ENCODE results near the gene ARL5A. TPM values are rescaled to one million over a fixed set of nuclear protein-coding genes. Genes with fewer than 3 reads are reported as not detected.

The ARL5A gene
- total RNA-seq, 1 experiment from 2014 or later: 58.8 TPM

DNA sequence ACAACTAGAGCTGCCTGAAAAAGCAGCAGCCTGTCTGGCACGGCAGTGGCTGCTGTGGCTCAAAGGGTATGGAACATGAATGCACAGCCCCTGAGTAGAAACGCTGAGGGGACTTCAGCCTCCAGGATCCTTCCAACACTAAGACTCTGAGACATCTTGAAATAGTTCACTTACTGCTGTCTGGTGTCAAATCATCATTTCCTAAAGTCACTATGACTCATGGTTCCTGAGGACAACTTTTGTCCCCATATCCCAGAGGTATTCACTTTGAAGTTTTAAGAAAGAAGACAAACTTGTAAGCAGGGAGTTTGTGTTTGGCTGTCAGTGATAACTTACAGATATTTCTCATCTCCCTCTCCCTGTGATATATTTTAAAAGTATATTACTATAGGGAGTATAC, 60.7 kb downstream of the ARL5A start:
- DNase-seq (ENCODE audit: low read depth): no peak

DNA sequence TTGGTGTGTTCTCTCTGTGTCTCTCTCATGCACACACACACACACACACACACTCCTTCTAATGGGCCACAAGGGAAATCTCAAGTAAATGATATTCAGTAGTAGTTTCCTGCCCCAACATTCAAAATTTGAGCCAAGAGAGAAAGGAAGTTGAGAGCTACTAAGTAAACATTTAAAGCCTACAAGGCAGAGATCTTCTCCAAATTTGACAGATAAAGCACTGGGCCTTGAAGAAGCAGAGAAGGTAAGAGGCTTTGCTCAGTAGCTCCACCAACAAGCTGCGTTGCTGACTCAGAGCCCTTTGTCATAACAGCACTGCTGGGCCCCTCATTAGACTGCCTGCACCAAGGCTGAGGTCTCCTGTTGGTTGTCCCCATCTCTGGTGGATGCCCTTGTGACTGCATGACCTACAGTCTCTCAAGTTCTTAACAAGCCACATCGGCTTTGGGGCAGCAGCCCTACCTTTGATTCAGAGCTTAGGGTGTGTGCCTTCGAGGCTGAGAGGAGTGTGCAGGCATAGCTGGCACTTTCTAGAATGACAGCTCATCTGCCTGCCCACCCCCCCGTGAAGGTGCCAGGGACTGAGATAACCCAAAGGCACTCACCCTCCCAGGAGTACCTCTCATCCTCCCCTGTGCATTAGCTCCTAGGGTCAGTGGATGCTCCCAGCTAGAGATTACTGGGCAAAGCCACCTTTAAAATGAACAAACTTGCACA, 61.6 kb downstream of the ARL5A start:
- DNase-seq (ENCODE audit: low read depth): no peak

DNA sequence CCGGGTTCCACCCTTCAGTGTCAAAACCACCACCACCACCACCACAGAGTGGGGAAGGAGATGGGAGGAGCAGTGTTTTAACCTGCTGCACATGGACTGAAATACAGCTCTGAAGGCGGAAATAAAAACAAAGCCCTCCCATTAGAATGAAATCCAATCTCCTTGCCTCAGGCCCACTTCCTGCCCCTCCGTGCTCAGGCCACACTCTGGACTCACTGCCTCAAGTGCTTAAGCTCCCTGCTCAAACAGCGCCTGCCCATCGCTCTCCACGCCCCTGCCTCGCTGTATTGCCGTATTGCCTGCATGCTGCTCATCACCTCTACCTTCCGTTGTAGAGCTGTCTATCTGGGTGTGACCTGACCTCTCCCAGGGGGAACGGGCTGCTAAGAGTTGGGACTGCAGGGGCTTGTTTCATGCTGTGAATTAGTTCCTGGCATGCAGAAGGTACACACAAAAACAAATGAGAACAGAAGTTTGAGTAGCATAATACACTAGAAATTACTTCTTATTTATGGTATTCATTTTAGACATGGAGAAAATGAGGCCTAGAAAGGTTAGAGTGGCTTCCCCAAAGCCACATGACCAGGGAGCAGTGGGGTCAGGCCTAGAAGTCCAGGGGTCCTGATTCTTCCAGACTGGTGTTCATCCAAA, 62.3 kb downstream of the ARL5A start:
- peak; percentile 26 for DNase-seq (ENCODE audit: low read depth)

DNA sequence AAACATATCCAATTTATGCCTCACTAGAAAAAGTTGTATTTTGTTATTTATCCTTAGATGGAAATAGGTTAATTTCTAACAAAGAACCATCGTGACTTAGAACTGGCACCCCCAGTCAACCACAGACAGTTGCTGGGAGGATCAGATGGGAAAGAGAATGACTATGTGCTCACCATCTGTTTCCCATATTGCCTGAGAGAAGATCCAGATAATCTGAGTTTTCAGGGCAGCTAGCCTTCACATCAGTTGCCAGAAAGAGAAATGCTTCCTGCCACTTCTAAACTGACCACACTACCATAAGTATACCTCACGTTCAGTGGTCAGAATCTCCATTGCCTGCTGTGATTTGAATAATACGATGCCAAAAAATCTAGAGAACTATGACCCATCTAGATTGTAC, 65.5 kb downstream of the ARL5A start:
- DNase-seq (ENCODE audit: low read depth): no peak

DNA sequence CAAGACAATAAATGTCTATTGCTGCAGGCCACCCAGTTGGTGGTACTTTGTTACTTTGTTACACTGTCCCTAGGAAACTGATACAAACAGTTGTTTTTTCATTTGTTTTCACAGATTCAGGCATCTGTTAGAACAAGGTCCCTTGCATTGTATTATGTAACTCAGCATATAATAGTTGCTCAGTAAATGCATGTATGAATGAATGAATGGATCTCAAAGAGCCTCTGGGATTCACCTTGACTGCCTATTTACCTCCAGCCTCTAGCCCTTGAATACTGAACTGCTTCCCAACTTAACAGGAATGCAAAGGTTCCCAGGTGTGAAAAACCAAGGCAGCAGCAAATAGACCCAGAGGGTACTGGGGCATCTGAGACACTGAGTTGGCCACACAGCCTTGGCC, 66.5 kb downstream of the ARL5A start:
- no peak for DNase-seq (ENCODE audit: low read depth)

DNA sequence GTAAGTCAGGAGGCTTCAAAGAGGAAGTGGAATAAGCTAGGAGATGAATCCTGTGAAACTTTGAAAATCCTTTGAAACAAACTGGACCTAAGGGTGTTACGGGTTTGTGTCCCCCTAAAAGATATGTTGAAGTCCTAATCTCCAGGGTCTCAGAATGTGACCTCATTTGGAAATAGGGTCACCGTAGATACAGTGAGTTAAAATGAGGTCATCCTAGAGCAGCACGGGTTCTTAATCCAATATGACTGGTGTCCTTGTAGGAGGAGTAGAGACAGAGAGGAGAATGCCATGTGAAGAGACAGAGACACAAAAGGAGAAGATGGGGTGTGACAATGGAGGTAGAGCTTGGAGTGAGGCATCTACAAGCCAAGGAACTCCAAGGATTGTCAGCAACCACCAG, 67.0 kb downstream of the ARL5A start:
- no peak for DNase-seq (ENCODE audit: low read depth)

DNA sequence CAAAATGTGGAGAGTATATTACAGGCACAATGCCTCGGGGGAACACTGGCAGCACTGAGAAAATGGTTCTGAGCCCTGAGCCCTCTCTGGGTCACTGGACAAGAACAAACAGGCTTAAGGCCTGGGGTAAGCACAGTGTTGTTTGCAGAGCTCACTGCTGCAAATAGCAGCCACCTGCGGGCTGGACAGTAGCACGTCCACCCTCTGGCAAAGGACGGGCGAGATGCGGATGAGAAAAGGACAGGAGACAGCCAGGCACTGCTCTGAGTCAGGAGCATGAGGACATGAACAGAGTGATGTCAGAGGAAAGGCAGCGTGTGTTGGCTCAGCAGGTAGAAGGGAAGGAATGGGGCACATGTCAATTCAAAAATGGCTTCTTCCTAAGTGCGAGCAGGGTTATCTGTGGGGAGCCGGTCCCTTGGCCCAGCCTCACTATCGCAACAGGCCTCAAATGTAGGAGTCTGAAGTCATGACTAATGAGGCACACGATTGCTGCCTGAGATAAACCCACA, 68.0 kb downstream of the ARL5A start:
- DNase-seq (ENCODE audit: low read depth): peak; percentile 13

DNA sequence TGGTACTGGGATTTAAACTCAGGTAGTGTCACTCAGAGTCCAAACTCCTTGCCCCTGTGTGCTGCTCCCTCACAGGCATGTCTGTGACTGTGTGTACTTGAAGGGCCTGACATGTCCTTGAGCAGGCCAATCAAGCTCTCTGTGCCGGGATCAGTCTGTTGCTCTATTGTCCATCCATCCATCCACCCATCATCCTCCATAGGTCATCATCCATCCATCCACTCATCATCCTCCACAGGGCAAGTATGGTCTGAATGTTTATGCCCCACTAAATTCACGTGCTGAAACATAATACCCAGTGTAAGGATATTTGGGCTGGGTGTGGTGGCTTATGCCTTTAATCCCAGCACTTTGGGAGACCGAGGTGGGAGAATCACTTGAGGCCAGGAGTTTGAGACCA, 69.5 kb downstream of the ARL5A start:
- DNase-seq (ENCODE audit: low read depth): no peak

DNA sequence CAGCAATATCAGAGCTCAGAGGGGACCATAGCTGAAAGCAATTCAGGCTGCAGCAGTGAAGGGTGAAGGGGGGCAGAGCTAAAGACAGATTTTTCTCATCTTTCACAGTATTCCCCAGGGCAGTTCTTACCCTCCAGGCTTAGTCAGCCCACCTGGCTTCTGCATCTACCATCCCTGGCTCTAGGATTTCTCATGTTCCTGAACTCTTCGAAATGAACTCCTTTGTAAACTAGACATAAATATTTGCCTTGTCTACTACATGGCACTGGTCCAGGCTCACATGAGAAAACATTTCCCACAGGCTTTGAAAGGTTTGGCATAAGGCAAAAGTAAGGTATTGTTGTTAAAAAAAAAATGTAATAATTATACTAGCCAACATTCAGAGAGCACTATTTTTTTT, 70.4 kb downstream of the ARL5A start:
- no peak for DNase-seq (ENCODE audit: low read depth)

DNA sequence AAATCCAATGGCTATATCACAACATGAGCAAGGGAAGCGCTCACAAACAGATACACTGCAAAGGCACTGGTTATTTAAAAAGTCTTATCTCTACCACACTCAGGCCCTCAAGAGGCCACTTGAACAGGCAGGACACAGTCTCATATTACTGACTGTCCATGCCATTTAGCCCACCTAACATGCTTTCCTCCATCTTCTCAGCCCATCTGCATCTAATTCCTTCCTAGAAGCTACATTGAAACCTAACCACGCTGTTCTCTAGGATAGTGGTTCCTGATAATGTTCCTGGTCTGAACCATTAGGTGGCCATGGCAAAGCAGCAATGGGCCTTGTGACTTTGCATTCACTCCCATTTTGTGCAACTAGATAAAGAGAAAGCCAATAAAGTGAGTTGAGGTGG, 71.4 kb downstream of the ARL5A start:
- no peak for DNase-seq (ENCODE audit: low read depth)

DNA sequence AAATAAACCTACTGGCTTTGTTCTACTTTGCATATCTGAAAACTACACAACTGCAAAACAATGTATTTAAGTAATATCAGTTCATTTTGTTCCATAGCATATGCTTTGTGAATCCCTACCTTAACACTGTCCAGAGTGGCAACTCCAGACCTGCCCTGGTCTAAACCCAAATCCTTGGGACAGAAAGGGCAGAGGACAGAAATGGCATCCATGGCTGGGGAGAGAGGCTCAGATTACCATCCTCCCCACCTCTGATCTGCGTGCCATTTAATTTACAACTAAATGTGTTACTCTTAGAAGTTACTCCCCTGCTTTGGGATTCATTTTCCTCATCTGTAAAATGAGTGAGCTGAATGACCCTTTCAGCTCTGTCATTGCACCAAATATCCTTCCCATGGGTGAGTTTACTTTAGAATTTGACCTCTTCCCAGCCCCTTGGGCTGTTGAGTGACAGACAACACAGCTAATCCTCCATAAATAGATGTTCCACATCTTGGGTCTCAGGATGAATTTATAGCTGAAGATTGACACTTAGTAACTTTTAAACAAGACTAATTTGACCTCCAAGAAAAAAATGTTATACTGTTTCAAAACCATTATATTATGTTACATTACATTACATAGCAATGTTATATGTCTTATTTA, 73.8 kb downstream of the ARL5A start:
- DNase-seq (ENCODE audit: low read depth): no peak

DNA sequence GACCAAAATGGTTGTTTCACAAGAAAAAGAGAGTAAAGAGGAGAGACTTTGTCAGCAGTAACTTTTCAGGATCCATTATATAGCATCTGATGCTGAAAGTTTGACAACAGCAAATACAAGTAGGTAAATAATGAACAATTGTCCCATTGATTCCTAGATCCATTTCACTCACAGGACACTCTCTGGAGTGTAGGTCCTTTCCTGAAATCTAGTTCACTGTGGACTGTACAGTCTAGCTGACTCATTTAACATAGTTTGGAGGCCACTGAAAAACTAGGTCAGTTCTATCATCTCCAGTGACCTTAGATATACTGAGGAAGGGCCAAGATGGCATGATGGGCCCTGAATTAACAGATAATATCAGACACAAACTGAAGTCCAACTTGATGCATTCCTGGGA, 74.7 kb downstream of the ARL5A start:
- DNase-seq (ENCODE audit: low read depth): no peak

Other genes starting within 250 kb of the ARL5A start
- gene NEB, start 93.9 kb downstream of the ARL5A start, total RNA-seq (2014; rRNA removed; shearing (Covaris generic)): 0.17 and 0.48 TPM in 2 replicates

All from Daoy (cell line).